ENCODE results near the gene UBE2D2.
"Not testable (repeated sequence)": the region's sequence is repeated elsewhere in the genome, so short reads cannot be mapped to it uniquely, and the experiment has no call there.

- not testable (repeated sequence) for TF ChIP-seq EZH2 (IDR thresholded peaks at IDR 0.05; ENCODE audit: insufficient read depth, poor library complexity, severe bottlenecking); EZH2phosphoT487 (IDR thresholded peaks at IDR 0.05; ENCODE audit: insufficient read depth, low read depth)
Observed at GRCh38 chr5:139546593-139546992, 14.5 kb upstream of the UBE2D2 start.

Measured in GM23248 (cell line).